K562 (cell line): ENCODE results near the gene METRNL. TPM values are rescaled to one million over a fixed set of nuclear protein-coding genes. Genes with fewer than 3 reads are reported as not detected.

ENCODE experiments used
- ADNP ChIP-seq: fragments of 200-800 bp; sonication (Bioruptor generic); IDR thresholded peaks from 2 replicates; pipeline ENCODE4 v1.6.1; 2016; ENCODE audit warnings: missing genetic modification characterization, missing compliant biosample characterization
- CBX2 ChIP-seq: fragments of 200-600 bp; sonication (generic); IDR thresholded peaks from one replicate; pipeline ENCODE4 v1.6.1; 2012; ENCODE audit warnings: mild to moderate bottlenecking, low read length, inconsistent platforms; ENCODE audit not compliant: insufficient read depth, poor library complexity, severe bottlenecking
- GTF3C2 ChIP-seq: IDR thresholded peaks from 3 replicates; pipeline ENCODE4 v1.6.1; 2011; ENCODE audit warnings: borderline replicate concordance, mild to moderate bottlenecking, moderate library complexity; ENCODE audit not compliant: insufficient read length; ENCODE audit errors: extremely low read depth
- KDM2B ChIP-seq: fragments of 250-450 bp; sonication (Bioruptor Pico); IDR thresholded peaks from 2 replicates; pipeline ENCODE4 v1.8.0; 2021; ENCODE audit warnings: mild to moderate bottlenecking, moderate library complexity
- KDM4B ChIP-seq, 2 experiments: fragments of 450-650 bp in 1 of 2; sonication (generic) in 1 of 2; IDR thresholded peaks; 2 replicates each; pipeline ENCODE4 v1.6.1; 2016 to 2017; ENCODE audit warnings: borderline replicate concordance in 2 of 2, antibody characterized with exemption in 1 of 2, low read depth in 1 of 2, mild to moderate bottlenecking in 1 of 2
- NRF1 ChIP-seq, 2 experiments: fragments of 450-650 bp; IDR thresholded peaks in 1 of 2; conservative IDR thresholded peaks in 1 of 2; 2 replicates each; pipeline ENCODE4 v1.6.1; 2014; ENCODE audit warnings: mild to moderate bottlenecking in 2 of 2
- ZFP30 ChIP-seq: fragments of 250-450 bp; sonication (Bioruptor Pico); IDR thresholded peaks from 2 replicates; pipeline ENCODE4 v1.8.0; 2022; ENCODE audit warnings: moderate library complexity, mild to moderate bottlenecking, inconsistent platforms, borderline replicate concordance
- ZNF354B ChIP-seq: fragments of 250-450 bp; sonication (Bioruptor Pico); IDR thresholded peaks from 2 replicates; pipeline ENCODE4 v1.4.0; 2020
- polyA plus RNA-seq, 8 experiments: library from polyadenylated mRNA; depleted of rRNA in 4 of 8; stranded (reverse) in 5 of 8; unstranded in 3 of 8; fragments of >200 nt; fragmentation: Nextera tagmentation in 2 of 8; fragmentation: Illumina TruSeq in 1 of 8; extraction: Ambion mirVana in 2 of 8; extraction: Trizol in 1 of 8; gene quantifications; 2 replicates each; pipeline versions ENCODE4 v1.2.1 to v1.2.3, GENCODE V29; 2011 to 2014; ENCODE audit warnings: inconsistent platforms in 1 of 8, missing spikeins in 1 of 8
- total RNA-seq, 7 experiments: library from RNA; depleted of rRNA in 6 of 7; stranded (reverse); fragments of >200 nt in 6 of 7; fragmentation: Illumina TruSeq in 2 of 7; extraction: Trizol in 2 of 7; gene quantifications; 2 replicates each; pipeline versions ENCODE4 v1.2.1 to v1.2.3, GENCODE V29; 2011 to 2021; ENCODE audit warnings: low replicate concordance in 1 of 7

The METRNL gene
- total and polyA plus RNA-seq, 9 of the 15 experiments (the other 6 are each of a cell fraction or from before 2014, with no cell fraction given), result 0.17 to 31.8 (median 2.9) TPM

GRCh38 chr17:83067718-83068261, 11.6 kb upstream of the METRNL start (continued):
- TF ChIP-seq KDM4B (IDR thresholded peaks at IDR 0.05; ENCODE audit: borderline replicate concordance in 2 of 2, low read depth in 1 of 2), result no peak
- TF ChIP-seq CBX2, result no peak
- TF ChIP-seq GTF3C2, result no peak
- peak; percentile 47; the same call in 1 of the 2 replicates for TF ChIP-seq KDM2B (CRISPR knock-in tag)
- TF ChIP-seq NRF1 (conservative IDR thresholded peaks at IDR 0.05 in 1 of 2, IDR thresholded peaks at IDR 0.05 in 1 of 2), result peak in 1 of 2 experiments; percentile 20; a peak in 1 of 4 replicates
- TF ChIP-seq ZNF354B (CRISPR knock-in tag), result no peak
- TF ChIP-seq ADNP (tag), result no peak
- TF ChIP-seq ZFP30 (CRISPR knock-in tag), result no peak
